GM21447 (cell line): ENCODE measurements around the gene KRTAP10-1.
"Not testable (repeated sequence)": the region's sequence is repeated elsewhere in the genome, so short reads cannot be mapped to it uniquely, and the experiment has no call there.

Experiments used
- ATAC-seq: cut with Tn5 transposase; IDR thresholded peaks from one replicate; pipeline ENCODE4 v1.9.1; 2021; ENCODE audit not compliant: unreplicated experiment

KRTAP10-1 gene

GRCh38 chr21:44505673-44506278, 34.2 kb downstream of the KRTAP10-1 start:
- ATAC-seq = no peak

GRCh38 chr21:44503901-44504399, 36.0 kb downstream of the KRTAP10-1 start:
- ATAC-seq = no peak

DNA sequence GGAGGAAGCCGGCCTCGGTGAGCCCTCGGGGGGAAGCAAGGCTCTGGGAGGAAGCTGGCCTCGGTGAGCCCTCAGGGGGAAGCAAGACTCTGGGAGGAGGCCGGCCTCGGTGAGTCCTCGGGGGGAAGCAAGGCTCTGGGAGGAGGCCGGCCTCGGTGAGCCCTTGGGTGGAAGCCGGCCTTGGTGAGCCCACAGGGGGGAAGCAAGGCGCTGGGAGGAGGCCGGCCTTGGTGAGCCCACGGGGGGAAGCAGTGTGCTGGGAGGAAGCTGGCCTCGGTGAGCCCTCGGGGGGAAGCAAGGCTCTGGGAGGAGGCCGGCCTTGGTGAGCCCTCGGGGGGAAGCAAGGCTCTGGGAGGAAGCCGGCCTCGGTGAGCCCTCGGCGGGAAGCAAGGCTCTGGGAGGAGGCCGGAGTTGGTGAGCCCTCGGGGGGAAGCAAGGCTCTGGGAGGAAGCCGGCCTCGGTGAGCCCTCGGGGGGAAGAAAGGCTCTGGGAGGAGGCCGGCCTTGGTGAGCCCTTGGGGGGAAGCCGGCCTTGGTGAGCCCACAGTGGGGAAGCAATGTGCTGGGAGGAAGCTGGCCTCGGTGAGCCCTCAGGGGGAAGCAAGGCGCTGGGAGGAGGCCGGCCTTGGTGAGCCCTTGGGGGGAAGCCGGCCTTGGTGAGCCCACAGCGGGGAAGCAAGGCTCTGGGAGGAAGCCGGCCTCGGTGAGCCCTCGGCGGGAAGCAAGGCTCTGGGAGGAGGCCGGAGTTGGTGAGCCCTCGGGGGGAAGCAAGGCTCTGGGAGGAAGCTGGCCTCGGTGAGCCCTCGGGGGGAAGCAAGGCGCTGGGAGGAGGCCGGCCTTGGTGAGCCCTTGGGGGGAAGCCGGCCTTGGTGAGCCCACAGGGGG, 36.7 kb downstream of the KRTAP10-1 start:
- not testable (repeated sequence) for ATAC-seq

GRCh38 chr21:44502171-44502958, 37.6 kb downstream of the KRTAP10-1 start:
- no peak for ATAC-seq

DNA sequence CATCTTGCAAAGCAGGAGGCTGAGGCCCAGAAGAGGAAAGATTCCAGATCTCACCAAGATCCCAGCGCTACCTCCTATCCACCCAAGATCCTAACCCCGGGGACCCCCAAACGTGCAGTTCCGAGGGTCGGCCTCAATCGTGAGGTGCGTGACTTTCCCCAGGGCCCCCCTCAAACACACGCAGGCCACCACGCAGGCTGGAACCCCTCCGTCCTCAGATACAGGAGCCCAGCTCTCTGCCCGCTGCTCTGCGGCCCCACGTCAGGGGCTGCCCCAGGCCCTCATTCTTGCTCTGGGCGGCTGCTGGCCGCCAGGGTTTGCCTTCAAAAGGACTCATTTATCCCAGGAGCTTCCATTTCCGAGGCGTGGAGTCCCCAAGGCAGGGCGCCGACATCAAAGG, 39.9 kb downstream of the KRTAP10-1 start:
- no peak for ATAC-seq

DNA sequence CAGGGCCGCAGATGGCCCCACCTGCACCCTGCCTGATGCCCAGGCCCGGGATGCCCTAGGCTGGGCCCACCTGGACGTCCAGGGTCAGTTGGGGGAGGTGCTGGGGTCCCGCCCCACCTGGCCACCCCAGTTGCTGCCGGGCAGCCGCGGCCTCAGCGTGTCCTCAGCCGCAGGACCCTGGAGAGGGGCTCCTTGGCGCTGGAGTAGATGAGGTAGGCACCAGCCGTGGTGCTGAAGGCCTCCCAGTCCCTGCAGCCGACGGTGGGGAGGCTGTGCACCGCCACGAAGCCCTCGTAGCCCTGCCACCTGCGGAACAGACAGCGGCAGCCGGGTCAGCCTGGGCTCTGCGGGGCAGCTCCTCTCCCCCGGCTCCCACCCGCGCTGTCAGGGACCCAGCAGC, 40.4 kb downstream of the KRTAP10-1 start:
- no peak for ATAC-seq

GRCh38 chr21:44499211-44499560, 40.8 kb downstream of the KRTAP10-1 start:
- ATAC-seq = no peak

DNA sequence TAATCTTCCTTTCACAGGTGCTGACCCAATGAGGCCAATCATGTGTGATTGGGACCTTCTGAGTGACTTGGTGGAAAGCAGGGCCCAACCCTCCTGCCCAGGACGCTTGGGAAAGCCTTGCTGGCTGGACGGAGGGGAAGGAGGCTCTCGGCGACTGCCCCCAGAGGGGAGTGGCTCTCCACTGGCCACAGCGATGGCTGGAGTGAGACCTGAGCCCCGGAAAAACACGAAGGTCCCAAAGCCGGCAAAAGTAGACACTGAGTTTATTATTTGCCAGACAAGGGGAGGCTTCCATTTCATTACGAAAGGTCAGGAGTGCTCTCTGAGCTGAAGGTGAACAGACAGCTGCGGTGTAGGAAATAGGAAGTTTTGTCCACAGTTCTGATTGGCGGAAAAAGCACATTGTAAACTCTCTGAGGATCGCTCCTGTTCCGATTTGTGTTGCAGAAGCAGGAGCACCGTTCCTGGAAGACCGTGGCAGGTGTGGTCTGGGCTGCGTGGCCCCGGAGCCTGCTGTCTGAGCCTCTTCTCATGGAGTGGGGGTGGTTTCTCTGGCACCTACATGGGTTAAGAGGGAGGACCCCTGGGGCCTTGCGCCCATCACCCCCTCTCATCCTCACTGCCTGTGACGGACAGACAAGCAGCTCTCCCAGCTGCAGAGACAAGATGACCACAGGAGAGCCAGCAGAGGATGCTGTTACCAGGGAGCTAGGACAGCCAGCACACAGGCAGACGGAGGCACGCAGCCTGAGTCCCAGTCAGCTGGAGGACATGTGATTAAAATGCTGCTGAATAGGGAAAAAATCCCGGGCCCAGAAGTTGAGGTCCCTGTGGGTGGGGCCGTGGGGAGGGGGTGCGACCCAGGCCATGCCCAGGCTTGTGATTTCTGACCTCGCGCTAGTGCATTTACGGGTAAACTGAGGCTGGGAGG, 41.5 kb downstream of the KRTAP10-1 start:
- no peak for ATAC-seq

DNA sequence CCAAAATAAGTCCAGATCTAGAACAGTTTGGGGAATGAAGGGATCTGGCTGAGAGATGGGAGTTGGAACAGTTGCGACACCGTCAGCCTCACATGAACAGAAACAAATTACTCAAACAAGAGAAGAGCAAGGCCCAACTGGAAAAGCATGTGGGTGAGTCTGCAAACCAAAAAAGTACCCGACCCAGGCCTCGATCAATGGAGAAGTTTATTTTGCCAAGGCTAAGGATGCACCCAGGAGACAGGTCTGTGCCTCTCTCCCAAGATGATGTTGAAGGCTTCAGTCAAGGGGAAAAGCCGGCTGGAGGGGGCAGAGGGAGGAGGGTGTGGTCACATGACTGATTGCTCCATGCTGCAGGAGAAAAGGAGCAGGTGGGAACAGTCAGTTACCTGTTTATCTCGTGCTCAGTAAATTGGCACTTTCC, 42.3 kb downstream of the KRTAP10-1 start:
- ATAC-seq = no peak

GRCh38 chr21:44496564-44497550, 43.1 kb downstream of the KRTAP10-1 start:
- no peak for ATAC-seq

GRCh38 chr21:44495611-44496563, 44.1 kb downstream of the KRTAP10-1 start:
- ATAC-seq = no peak

DNA sequence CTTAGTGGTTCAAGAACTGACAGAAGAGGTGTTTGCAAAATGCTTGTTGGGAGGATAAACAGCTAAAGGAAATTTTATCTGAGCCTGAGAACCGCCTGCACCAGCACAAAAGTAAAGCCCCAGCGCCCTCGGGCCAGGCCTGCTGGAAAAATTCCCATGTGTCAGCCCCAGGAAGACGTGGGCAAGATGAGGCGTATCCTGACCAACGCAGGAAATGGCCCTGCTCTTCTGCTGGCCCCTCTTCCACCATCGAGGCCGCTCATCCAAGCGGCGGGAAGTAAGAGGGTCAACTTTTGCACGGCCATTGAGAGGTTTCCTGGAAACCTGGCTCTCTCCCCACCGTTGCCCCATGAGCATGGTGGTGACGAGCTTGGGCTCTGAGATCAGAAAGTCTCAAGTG, 45.0 kb downstream of the KRTAP10-1 start:
- no peak for ATAC-seq

DNA sequence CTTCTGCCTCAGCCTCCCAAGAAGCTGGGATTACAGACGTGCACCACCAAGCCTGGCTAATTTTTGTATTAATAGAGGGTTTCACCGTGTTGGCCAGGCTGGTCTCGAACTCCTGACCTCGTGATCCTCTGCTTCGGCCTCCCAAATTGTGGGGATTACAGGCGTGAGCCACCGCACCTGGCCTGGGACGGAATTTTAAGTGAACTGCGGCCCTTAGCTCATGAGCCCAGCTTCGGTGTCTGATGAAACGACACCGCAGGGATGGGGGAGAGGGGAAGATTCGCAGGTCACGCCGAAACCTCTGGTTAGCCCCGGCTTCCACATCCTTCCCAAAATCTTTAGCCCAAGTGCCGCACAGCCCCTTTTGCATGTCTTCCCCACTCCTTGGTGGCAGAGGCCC, 45.6 kb downstream of the KRTAP10-1 start:
- no peak for ATAC-seq

- ATAC-seq = no peak
Observed at GRCh38 chr21:44492567-44493385, 47.2 kb downstream of the KRTAP10-1 start.

GRCh38 chr21:44490816-44491215, 49.2 kb downstream of the KRTAP10-1 start:
- no peak for ATAC-seq

- no peak for ATAC-seq
Observed at GRCh38 chr21:44490405-44490804, 49.6 kb downstream of the KRTAP10-1 start.

DNA sequence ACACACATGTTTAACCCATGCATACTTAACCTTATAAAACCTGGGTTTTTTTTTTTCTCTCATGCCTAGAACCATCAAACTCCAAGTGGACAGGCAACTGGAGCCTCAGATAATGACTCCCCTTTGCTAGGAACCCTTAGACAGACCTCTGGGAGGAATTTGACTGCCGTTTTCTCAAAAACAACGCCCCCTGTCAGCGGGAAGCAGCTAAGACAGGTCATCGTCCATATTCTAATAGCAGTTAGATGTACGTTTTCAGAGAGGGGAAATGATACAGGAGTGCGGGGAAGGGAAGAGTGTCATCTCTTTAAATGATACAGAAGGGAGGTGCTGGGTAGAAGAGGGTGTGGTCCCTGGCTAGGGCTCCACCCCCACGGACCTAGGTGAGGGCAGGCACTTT, 50.0 kb downstream of the KRTAP10-1 start:
- ATAC-seq = no peak
